GM12865 (cell line): ENCODE data around the gene CAP2.
"Not testable (repeated sequence)": the region's sequence is repeated elsewhere in the genome, so short reads cannot be mapped to it uniquely, and the experiment has no call there.

Experiments
- DNase-seq: peaks from one replicate; pipeline ENCODE4 v3.0.0; 2010; ENCODE audit warnings: low read depth
- H3K4me3 ChIP-seq: 2 replicates; pipeline ENCODE4 v1.5.1; 2011; ENCODE audit warnings: mild to moderate bottlenecking, low read depth, low read length, control low read depth
- CTCF ChIP-seq: IDR thresholded peaks from 2 replicates; pipeline ENCODE4 v1.5.1; 2011; ENCODE audit warnings: low read length, control low read depth, low read depth, inconsistent platforms; ENCODE audit not compliant: insufficient read depth; ENCODE audit errors: missing control alignments

The CAP2 gene

GRCh38 chr6:17525637-17526036 is 132.2 kb downstream of the CAP2 start:
- TF ChIP-seq CTCF = no peak
- no peak for DNase-seq
- no peak overlapping the region for H3K4me3 ChIP-seq

- H3K4me3 ChIP-seq = no peak overlapping the region
- no peak for TF ChIP-seq CTCF
- DNase-seq = no peak
Observed at GRCh38 chr6:17527076-17527475, 133.7 kb downstream of the CAP2 start.

GRCh38 chr6:17530321-17530835 is 137.0 kb downstream of the CAP2 start:
- TF ChIP-seq CTCF = no peak
- no peak overlapping the region for H3K4me3 ChIP-seq
- no peak for DNase-seq

GRCh38 chr6:17536586-17536985 is 143.2 kb downstream of the CAP2 start:
- no peak for TF ChIP-seq CTCF

GRCh38 chr6:17542243-17542642 is 148.8 kb downstream of the CAP2 start:
- TF ChIP-seq CTCF = no peak
- no peak for DNase-seq
- no peak overlapping the region for H3K4me3 ChIP-seq

More at GRCh38 chr6:17536586-17536985, 143.2 kb downstream of the CAP2 start:
- no peak overlapping the region for H3K4me3 ChIP-seq
- DNase-seq = peak; percentile 4

GRCh38 chr6:17545681-17546080 is 152.3 kb downstream of the CAP2 start:
- not testable (repeated sequence) for H3K4me3 ChIP-seq

GRCh38 chr6:17551383-17551958 is 158.1 kb downstream of the CAP2 start:
- DNase-seq = no peak
- no peak for TF ChIP-seq CTCF
- H3K4me3 ChIP-seq = no peak overlapping the region

More at GRCh38 chr6:17545681-17546080, 152.3 kb downstream of the CAP2 start:
- DNase-seq = not testable (repeated sequence)

- no peak overlapping the region for H3K4me3 ChIP-seq
- no peak for DNase-seq
- no peak for TF ChIP-seq CTCF
Observed at GRCh38 chr6:17552861-17553260, 159.5 kb downstream of the CAP2 start.
